Daoy (cell line): ENCODE results near the gene TCF7L2. TPM values are rescaled to one million over a fixed set of nuclear protein-coding genes. Genes with fewer than 3 reads are reported as not detected.

Experiments used
- DNase-seq: peaks from one replicate; pipeline ENCODE4 v3.0.0-alpha.2; 2015; ENCODE audit warnings: low read depth
- total RNA-seq: library from RNA; depleted of rRNA; stranded (reverse); fragments of >200 nt; shearing (Covaris generic); gene quantifications from 2 replicates; pipeline ENCODE4 v1.2.3, GENCODE V29; 2014

The TCF7L2 gene
- total RNA-seq, 1 experiment from 2014 or later = 1.9 TPM

- DNase-seq = no peak
These were observed 71.4 kb downstream of the TCF7L2 start for GRCh38 chr10:113021268-113022040.

GRCh38 chr10:113022265-113022664, 72.2 kb downstream of the TCF7L2 start:
- DNase-seq = no peak

GRCh38 chr10:113023017-113023416, 73.0 kb downstream of the TCF7L2 start:
- DNase-seq = no peak

- no peak for DNase-seq
These were observed 74.9 kb downstream of the TCF7L2 start for GRCh38 chr10:113024930-113025329.

GRCh38 chr10:113025487-113025886, 75.4 kb downstream of the TCF7L2 start:
- no peak for DNase-seq

- DNase-seq = peak; percentile 39
These were observed 76.6 kb downstream of the TCF7L2 start for GRCh38 chr10:113026679-113027078.

- no peak for DNase-seq
These were observed 77.2 kb downstream of the TCF7L2 start for GRCh38 chr10:113027230-113027573.

GRCh38 chr10:113027574-113028455, 77.8 kb downstream of the TCF7L2 start:
- no peak for DNase-seq

- no peak for DNase-seq
These were observed 78.7 kb downstream of the TCF7L2 start for GRCh38 chr10:113028456-113029440.

GRCh38 chr10:113030453-113030852, 80.4 kb downstream of the TCF7L2 start:
- DNase-seq = no peak

GRCh38 chr10:113031147-113031546, 81.1 kb downstream of the TCF7L2 start:
- DNase-seq = no peak

GRCh38 chr10:113033991-113034390, 83.9 kb downstream of the TCF7L2 start:
- DNase-seq = no peak

- DNase-seq = no peak
These were observed 85.8 kb downstream of the TCF7L2 start for GRCh38 chr10:113035732-113036312.

- DNase-seq = no peak
These were observed 86.6 kb downstream of the TCF7L2 start for GRCh38 chr10:113036619-113037018.

- DNase-seq = no peak
These were observed 87.2 kb downstream of the TCF7L2 start for GRCh38 chr10:113037218-113037617.

GRCh38 chr10:113038183-113038582, 88.1 kb downstream of the TCF7L2 start:
- no peak for DNase-seq

GRCh38 chr10:113038985-113039384, 88.9 kb downstream of the TCF7L2 start:
- no peak for DNase-seq

GRCh38 chr10:113041324-113041723, 91.3 kb downstream of the TCF7L2 start:
- DNase-seq = no peak

GRCh38 chr10:113041841-113042750, 92.0 kb downstream of the TCF7L2 start:
- no peak for DNase-seq

GRCh38 chr10:113042868-113043267, 92.8 kb downstream of the TCF7L2 start:
- no peak for DNase-seq
